SIG-M5 treated with dmso at 0.1 percent for 504 hours (cell line): Measurements from ENCODE around the gene FEZ2.
A peak's percentile ranks its signal among the peaks of the same experiment; 100 is the strongest.
"Not testable (repeated sequence)": the region's sequence is repeated elsewhere in the genome, so short reads cannot be mapped to it uniquely, and the experiment has no call there.

ENCODE experiments used
- DNase-seq: peaks from one replicate; lab custom pipeline; 2025; ENCODE audit not compliant: unreplicated experiment; lab: John Stamatoyannopoulos, UW

The FEZ2 gene, protein sequence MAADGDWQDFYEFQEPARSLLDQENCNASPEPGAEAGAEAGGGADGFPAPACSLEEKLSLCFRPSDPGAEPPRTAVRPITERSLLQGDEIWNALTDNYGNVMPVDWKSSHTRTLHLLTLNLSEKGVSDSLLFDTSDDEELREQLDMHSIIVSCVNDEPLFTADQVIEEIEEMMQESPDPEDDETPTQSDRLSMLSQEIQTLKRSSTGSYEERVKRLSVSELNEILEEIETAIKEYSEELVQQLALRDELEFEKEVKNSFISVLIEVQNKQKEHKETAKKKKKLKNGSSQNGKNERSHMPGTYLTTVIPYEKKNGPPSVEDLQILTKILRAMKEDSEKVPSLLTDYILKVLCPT

DNA sequence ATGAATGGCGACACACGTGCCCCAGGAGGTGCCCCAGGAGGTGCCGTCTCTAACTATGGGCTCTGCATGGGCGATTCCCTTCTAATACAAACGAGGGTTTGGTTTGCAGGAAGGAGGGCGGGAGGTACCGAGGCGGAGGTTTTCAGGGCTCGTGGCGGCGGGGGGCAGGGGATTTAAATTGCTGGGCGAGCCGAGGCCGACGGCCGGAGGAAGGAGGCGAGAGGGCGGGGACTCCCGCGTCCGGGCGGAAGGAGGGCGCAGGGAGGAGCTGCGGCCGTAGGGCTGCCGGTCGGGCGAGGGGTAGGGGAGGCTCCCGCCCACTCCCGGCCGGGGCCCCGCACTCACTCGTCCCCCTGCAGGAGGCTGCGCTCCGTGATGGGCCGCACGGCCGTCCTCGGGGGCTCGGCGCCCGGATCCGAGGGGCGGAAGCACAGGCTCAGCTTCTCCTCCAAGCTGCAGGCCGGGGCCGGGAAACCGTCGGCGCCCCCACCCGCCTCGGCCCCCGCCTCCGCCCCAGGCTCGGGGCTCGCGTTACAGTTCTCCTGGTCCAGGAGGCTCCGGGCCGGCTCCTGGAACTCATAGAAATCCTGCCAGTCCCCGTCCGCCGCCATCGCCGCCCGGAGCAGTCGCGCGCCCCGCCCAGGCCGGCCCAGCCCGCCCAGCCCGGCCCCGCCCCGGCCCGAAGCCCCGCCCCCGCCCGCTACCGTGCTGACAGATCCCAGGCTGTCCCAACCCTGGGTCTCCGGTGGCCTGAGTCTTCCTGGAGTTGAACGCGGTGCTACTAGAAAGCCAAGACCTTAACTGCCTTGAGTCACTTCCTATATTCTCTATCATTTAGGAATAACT, at the start of gene FEZ2:
TSS of gene FEZ2 (minus strand) at position 637 of the 846 bp plus-strand sequence. CDS start at position 611, 26 bp downstream.
- DNase-seq, result peak; percentile 83

DNA sequence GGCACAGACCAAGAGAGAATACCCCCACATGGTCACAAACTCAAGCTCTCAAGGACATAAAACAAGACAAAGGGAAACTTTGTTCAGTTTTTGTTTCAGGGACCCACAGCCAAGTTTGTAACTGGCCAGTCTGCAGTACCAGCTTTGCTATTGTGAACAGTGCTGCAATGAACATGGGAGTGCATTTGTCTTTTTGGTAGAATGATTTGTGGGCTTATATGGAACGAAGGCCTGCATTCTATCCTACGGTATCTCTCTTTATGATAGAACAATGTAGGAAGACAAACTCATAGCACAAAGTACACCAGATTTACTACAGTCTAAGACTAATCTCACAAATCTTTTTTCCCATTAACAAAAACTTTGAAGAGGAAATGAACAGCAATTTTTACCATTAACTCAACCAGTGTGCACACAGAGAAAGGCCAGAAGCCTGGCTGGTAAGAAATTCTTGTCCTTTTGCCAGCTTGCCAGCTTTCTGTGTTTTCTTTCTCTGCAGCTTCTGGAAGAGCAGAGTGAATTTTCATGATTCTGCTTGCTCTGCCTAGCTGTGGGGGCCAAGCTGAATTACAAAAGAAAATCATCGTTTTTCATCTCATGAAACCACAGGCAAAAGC, 37.1 kb upstream of the FEZ2 start:
- no peak for DNase-seq

DNA sequence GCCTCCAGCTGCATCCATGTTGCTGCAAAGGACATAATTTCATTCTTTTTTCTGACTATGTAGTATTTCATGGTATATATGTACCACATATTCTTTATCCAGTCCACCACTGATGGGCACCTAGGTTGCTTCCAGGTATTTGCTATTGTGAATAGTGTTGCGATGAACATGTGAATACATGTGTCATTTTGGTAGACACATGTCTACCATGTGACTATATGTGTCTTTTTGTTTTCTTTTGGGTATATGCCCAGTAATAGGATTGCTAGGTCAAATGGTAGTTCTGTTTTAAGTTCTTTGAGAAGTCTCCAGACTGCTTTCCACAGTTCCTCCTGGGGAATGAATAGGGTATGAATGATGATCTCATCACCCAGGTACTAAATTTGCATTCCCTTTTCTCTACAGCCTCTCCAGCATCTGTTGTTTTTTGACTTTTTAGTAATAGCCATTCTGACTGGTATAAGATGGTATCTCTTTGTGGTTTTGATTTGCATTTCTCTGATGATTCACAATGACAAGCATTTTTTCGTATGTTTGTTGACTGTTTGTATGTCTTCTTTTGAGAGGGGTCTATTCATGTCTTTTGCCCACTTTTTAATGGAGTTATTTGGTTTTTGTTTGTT, 35.6 kb upstream of the FEZ2 start:
- no peak for DNase-seq

DNA sequence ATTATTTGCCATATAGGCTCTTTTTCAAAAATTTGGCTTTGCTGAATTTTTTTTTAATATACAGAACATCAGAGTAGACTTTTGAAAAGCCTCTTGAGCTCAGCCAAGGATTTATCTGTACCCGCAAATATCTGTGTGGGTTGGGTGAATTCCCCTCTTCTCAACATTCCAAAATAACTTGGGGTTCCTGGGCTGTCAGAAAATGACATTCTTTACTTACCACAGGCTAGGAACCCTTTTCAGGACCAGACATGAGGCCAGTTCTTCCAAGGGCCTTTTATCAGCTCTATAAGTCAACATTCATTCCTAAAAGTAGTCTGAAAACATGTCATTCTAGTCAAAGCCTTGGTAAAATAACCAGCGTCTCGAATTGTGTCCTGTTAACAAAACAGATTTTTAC, 28.8 kb upstream of the FEZ2 start:
- DNase-seq, result no peak

DNA sequence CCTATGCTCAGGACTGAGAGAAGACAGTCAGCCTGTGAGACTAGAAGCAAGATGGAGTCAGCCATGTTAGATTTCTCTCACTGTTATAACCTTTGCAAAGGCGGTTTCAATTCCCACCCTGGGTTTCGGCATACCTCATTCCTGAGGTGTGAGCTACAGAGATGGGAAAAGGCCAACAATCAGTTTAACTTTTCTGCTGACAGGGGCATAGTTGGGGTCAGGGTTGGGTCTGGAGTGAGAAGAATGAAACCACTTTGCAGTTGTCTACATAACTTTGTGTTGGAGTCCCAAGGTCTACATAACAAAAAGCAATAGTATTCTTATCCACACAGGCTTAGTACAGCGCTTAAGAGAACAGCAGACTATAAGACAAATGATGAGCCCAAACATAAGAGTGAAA, 28.1 kb upstream of the FEZ2 start:
- no peak for DNase-seq

DNA sequence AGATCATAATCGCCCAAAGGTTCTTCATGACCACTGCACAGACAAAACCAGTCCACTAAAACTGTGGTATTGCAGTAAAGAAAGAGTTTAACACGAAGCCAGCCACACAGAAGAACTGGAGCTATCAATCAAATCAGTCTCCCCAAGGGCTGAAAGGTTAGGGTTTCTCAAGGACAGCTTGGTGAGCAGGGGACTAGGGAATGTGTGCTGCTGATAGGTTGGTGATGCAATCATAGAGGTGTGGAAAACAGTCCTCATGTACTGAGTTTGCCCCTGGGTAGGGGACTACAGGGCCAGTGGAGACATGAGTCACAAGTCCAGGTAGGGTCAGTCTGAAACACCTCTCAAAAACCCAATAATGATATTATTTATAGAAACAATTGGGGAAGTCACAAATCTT, 27.3 kb upstream of the FEZ2 start:
- DNase-seq, result no peak

DNA sequence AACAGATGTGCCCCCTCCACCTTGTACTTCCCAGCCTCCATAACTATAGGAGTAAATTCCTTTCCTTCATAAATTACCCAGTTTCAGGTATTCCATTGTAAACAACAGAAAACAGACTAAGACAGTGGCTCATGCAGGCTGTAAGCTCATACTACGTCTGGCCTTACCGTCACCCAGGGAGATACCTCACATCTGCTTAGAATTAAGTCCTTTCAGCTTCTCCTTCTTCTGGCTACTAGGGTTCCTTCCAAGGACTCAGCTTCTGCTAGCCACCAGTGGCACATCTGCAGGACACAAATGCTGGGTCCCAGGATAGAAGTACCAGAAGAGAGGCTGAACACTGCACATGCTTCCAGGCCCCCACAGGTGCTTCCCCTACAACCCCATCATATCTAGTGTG, 22.4 kb upstream of the FEZ2 start:
- DNase-seq, result no peak

DNA sequence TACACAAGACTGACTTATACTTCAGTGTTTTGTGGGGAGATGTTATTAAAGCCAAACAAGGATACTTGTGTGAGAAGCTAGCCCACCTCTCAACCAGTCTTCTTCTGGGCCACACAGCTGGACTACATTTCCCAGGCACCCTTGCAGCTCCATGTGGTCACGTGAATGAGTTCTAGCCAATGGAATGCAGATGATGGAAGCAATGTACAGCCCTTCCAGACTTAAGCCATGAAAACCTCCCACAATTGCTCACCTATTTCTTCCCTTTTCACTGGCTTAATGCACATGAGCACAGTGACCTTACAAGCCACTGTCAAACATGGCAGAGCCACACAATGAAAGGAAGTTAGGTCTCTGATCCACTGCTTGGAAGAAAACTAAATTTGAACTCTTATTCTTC, 20.4 kb upstream of the FEZ2 start:
- DNase-seq, result peak; percentile 74

DNA sequence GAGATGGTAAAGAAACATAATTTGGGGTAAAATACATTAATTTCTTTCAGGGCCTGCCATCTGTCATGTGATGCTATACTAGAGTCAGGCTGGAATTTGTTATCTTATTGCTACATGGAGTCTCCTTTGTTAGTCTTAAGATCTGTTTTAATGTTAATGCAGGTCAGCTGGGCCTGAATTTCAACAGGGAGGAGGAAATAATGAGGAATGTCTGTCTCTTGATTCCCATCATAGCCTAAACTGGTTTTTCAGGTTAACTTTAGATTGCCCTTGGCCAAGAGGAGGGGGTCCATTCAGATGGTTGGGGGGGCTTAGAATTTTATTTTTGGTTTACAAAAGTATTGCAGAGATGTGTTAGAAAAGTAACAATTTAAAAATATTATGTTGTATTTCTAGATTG, 19.0 kb upstream of the FEZ2 start:
- peak; percentile 12 for DNase-seq

DNA sequence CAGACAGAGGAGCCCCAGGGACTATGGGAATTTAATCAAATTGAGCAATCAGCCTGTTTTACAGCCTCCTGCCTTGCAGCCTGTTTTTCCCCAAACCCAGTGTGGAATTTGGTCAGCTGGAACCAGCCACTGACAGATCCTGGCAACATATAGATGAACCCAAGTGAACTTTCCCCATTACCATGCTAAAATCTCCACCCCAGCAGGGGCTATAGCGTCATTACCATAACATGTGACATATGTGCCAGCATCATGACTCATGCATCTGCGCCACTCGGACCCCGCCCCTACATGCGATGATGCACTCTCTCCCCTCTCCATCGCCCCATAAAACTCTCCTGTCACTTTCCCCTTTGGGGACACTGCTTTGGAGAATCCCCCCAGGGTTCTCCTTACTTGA, 17.3 kb upstream of the FEZ2 start:
- no peak for DNase-seq

DNA sequence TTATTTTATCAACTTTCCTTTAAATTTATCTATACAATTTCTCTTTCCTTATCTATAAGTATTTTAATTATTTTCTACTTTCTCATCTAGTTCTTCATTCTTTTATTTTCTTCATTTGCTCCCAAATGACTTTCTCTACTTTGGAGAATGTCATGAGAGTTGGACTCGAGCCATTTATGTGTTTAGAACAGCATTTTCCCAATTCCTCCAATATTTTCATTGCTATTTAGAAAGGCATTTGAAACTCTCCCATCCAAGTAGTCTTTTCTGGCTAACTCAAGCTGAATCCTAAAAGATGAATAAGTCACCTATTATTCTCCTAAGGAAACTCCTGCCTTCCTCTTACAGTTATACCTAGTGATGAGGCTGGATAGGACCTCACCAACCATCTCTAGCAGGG, 15.8 kb upstream of the FEZ2 start:
- DNase-seq, result no peak

DNA sequence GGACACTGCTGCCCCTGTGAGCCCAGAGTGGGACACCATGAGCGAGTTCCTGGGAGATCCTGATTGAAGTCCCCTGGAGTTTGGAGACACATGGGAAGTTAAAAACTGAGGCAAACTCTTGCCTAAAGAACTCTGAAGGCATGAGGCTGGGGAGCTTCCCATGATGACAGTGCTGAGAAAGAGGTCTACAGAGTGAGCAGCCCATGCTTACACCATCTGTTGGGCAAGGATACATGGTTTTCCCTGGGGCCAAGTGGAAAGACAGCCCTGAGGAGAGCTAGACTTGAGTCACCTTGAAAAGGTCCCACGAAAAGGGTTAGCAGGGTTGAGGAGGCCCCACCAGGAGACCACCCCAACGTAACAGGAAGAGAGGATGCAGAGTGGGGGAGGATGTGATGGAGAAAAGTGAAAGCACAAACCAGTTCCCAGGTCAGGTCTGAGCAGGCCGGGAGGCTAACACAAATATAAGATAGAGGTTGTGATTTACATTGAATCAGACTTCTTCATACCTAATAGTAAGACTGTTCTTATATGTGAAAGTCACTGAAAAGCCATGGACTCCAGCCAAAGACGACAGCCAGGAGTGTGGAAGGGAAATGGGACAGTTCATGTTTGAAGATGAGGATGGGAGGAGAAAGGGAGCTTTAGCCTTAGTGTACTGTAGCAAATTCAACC, 13.5 kb upstream of the FEZ2 start:
- no peak for DNase-seq

DNA sequence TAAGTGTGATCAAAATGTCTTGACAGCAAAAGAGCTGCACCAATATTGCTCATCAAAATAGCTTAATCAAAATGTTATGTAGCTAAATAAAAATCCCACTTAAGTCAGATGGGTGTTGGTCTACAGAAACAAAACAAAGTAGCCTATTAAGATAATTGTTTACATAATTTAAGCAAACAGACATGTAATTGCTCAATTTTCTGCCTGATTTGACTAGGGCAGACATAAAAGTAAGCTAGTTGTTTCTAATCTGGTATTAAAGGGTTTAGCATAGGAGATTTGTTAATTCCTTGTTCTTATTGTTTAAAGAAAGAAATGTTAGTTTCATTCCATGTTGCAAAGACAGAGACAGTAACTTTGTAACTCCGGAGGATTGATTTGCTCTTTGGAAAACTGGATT, 11.5 kb upstream of the FEZ2 start:
- no peak for DNase-seq

DNA sequence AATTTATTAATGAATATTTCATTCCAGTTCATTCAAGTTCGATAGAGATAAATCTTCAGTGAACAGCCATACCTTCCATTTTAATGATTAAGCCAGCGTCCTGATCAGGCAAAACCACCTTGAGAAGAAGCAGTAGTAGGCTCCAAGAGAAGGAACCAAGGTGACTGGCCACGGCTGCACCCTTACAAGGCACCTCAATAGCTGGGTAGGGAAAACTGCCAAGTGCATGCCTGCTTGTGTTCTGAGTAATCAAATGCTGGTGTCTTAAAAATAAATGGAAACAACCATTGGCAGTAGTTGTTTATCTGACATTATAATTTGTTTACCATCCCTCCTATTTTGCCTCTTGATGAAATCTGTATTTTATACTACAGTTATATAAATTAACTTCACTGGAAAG, 10.0 kb upstream of the FEZ2 start:
- DNase-seq, result no peak

DNA sequence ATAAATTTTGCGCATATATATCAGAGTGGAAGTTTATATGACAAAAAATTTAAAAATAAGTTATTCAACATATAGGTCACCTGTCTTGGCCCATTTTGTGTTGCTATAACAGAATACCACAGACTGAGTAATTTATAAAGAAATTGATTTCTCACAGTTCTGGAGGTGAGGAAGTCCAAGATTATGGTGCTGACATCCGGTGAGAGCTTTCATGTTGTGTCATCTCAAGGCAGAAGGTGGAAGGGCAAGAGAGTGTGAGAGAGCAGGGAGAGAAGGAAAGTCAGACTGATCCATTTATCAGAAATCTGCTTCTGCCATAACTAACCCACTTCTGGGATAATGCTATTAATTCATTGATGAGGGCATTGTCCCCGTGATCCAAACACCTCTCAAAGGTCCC, 9.0 kb upstream of the FEZ2 start:
- no peak for DNase-seq

DNA sequence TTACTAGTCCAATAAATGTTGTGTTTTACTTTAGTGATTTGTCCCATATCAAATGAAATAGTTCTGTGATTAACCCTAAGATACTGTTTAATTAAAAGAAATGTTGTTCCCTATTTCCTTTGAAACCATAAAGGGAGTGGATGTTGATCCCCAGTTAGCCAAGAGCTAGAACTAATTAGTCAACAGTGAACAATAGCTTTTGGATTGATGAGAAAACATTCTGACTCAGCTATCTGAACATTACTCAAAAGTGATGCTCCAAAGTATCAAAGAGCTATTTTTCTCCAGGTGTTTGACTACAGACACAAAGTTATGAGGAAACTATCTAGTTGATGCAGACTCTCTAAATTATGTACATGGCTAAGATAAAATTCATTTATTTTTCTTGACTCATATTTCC, 7.3 kb upstream of the FEZ2 start:
- no peak for DNase-seq

DNA sequence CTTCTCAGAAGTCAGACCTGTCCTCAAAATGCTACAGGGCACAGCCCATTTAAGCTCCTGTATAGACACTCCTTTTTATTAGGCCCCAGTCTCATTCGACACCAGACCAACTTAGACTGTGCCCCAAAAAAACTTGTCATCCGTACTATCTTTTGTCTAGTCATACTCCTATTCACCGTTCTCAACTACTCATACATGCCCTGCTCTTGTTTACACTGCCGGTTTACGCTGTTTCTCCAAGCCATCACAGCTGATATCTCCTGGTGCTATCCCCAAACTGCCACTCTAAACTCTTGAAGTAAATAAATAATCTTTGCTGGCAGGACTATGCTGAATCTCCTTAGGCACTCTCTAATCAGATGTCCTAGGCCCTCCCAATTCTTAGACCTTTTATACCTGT, 5.7 kb upstream of the FEZ2 start:
- DNase-seq, result not testable (repeated sequence)

DNA sequence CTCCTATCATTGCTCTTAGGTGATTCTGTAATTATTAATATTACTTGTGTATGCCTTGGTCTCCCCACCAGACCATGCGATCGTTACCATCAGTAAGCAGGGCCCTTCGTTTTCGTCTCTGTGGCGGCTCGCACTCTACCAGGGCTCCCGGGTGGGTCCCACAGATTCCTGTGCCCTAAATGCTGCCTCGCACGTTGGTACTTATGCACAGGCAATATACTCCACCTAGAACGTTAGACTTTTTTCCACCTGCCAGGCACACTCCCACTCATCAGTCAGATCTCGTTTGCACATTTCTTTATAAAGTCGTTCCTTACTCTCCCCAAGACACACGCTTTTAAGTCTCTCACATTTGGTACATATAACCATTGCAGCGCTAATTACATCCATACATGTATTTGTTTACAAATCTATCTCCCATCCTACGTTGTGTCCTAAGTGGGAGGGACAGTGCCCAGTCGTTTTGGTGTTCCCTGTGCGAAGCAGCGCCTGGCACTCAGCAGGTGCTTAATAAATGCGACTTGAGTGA, 901 bp downstream of the FEZ2 start:
- DNase-seq, result no peak

DNA sequence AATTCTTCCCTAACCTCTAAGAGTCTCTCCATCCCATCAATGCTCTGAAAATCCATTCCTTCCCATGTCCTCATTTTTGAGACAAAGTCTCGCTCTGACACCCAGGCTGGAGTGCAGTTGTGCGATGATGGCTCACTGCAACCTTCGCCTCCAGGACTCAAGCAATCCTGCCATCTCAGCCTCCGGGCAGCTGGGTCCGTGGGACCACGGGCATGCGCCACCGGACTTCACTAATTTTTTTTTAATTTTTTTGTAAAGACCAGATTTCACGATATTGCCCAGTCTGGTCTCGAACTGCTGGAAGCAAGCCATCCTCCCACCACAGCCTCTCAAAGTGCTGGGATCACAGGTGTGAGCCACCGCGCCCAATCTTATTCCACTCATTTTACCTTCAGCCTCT, 1.6 kb downstream of the FEZ2 start:
- DNase-seq, result no peak

DNA sequence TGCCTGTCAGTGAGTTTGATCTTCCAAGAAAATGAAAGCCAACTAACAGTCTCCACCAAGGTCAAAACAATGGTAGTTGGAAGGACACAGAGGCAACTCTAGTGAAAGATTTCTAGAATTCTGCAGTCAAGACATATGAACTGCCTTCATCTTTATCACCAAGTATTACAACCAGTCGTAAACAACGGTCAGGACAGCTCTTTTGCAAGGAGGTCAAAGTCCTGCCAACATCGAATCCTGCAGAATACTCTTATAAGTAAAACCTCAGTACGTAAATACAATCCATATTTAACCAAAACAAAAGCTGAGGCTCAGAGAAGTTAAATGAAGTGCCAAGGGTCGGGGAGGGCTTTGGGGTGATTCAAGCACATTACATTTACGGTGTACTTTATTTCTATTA, 3.1 kb downstream of the FEZ2 start:
- DNase-seq, result no peak

DNA sequence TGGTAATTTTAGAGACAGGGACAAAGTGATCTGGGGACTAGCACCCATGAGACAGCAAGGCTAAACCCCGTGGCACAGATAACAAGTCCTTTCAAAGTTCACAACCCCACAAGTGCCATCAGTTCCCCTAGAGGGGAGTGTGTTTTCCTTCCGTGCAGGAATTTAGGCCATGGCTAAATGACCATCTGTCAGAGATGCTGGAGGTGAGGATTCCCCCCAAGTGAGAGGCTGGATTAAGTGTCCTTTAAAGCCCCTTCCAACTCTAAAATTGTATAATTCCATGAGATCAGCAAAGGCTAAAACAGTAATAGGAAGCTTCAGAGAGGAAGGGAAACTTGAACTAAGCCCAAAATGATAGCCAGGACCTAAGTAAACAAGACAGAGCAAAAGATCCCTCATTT, 8.7 kb downstream of the FEZ2 start:
- DNase-seq, result no peak
